ENCODE data around the gene RPS6KA6.

Gene RPS6KA6

DNA sequence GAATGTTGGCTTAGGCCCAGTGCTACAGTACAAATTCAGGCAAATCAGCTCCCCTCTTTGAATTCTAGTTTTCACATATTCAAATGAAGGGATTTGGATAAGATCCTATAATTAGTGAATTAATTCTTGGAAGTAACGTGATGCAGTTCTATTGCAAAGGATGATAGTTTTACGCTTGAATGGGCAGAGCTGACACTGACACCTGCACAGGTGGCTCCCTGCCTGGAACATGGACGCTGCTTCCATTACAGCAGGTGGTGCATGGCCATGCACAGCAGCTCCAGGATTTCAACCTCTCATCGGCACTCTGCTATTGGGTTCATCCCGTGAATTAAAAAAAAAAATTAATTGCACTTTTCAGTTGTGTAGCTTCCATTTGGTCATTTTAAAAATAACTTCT lies 28.4 kb upstream of the RPS6KA6 start:
- DNase-seq (ENCODE audit: low read depth) = no peak
- no peak overlapping the region for H3K4me3 ChIP-seq (ENCODE audit: low read depth, low read length)
- TF ChIP-seq, protein P1, sequence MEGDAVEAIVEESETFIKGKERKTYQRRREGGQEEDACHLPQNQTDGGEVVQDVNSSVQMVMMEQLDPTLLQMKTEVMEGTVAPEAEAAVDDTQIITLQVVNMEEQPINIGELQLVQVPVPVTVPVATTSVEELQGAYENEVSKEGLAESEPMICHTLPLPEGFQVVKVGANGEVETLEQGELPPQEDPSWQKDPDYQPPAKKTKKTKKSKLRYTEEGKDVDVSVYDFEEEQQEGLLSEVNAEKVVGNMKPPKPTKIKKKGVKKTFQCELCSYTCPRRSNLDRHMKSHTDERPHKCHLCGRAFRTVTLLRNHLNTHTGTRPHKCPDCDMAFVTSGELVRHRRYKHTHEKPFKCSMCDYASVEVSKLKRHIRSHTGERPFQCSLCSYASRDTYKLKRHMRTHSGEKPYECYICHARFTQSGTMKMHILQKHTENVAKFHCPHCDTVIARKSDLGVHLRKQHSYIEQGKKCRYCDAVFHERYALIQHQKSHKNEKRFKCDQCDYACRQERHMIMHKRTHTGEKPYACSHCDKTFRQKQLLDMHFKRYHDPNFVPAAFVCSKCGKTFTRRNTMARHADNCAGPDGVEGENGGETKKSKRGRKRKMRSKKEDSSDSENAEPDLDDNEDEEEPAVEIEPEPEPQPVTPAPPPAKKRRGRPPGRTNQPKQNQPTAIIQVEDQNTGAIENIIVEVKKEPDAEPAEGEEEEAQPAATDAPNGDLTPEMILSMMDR (IDR thresholded peaks at IDR 0.05; ENCODE audit: insufficient read depth, low read depth, low read length, missing control alignments) = no peak

DNA sequence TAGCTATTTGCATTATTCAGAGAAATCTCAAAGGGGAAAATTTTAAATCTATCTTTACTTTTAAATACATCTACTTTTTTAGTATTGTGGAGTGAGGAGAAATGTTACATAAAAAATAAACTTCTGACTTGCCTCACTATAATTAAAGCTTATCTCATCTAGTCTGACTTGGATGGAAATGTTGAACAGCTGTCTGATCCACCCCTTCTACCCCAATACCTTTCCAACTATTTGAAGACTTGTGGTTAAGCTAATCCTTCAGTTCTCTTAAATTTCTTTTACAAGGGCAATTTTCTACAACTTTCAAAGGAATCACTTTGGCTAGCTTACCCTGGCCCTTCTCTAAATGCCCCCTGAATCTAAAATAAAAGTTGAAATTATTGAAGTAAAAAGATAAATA lies 17.3 kb upstream of the RPS6KA6 start:
- H3K4me3 ChIP-seq (ENCODE audit: low read depth, low read length) = no peak overlapping the region
- TF ChIP-seq, protein P1 (IDR thresholded peaks at IDR 0.05; ENCODE audit: insufficient read depth, low read depth, low read length, missing control alignments) = no peak
- no peak for DNase-seq (ENCODE audit: low read depth)

DNA sequence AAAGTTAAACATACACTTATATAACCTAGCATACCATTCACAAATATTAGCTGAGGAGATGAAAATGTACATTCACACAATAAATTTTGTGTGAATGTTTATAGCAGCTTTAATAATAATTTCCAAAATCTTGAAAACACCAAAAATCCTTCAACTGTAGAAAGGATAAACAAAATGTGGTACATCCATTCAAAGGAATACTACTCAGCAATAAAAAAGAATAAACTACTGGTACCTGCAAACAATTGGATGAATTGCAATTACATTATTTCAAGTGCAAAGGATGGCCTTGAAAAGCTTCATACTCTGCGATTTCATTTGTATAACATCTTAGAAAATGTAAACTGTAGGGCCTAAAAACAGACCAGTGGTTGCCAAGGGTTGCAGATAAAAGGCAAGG lies 11.7 kb upstream of the RPS6KA6 start:
- H3K4me3 ChIP-seq (ENCODE audit: low read depth, low read length) = no peak overlapping the region
- DNase-seq (ENCODE audit: low read depth) = no peak
- TF ChIP-seq, protein P1 (IDR thresholded peaks at IDR 0.05; ENCODE audit: insufficient read depth, low read depth, low read length, missing control alignments) = no peak

DNA sequence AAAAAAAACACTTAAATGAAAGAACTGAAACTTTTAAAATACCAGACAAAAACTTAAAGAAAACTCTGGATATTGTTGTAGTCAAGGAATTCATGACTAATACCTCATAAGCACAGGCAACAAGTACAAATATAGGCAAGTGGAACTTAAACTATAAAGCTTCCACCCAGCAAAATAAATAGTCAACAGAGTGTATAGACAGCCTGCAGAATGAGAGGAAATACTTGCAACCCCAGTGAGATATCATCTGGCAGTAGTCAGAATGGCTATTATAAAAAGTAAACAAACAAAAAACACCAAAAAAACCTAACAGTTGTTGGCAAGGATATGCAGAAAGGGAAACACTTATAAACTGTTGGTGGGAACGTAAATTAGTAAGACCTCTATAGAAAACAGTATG lies 9.6 kb upstream of the RPS6KA6 start:
- H3K4me3 ChIP-seq (ENCODE audit: low read depth, low read length) = no peak overlapping the region
- DNase-seq (ENCODE audit: low read depth) = no peak
- TF ChIP-seq, protein P1 (IDR thresholded peaks at IDR 0.05; ENCODE audit: insufficient read depth, low read depth, low read length, missing control alignments) = no peak

DNA sequence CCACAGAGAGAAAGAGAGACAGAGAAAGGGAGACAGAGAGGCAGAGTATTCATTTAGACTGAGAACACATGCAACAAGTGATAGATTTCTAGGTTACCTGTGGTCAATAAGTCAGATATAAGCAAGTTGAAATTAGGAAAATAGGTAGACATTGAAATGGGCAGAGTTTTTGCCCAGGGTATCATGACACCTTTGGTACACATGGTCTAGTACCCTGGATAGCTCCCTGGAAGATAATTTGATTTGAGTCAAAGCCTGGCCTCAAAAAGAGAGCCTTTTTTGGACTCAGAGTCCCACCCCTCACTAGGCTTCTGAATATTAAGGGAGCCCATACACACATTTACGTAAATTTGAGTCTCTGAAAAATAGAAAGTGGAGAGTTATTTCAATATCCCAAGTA lies 4.0 kb upstream of the RPS6KA6 start:
- TF ChIP-seq, protein P1 (IDR thresholded peaks at IDR 0.05; ENCODE audit: insufficient read depth, low read depth, low read length, missing control alignments) = no peak
- no peak for DNase-seq (ENCODE audit: low read depth)
- H3K4me3 ChIP-seq (ENCODE audit: low read depth, low read length) = no peak overlapping the region

DNA sequence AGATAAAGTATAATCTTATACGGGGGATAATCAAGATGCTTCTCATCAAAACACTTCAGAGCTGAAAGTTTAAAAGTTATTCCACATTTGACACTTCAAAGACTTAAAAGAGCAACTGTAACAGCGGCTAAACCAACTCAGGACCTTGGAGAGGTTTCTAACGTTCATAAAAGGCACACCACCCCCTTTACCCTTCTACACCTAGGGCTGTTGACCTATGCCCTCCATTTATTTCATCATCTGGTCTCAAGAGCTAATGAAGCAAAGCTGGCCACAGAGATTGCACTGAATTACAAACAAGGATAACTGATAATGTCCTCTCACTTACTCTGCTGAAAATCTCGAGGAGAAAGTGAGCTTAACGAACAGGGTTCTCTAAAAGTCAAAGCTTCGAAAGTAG lies 1.1 kb upstream of the RPS6KA6 start:
- H3K4me3 ChIP-seq (ENCODE audit: low read depth, low read length) = no peak overlapping the region
- DNase-seq (ENCODE audit: low read depth) = no peak
- TF ChIP-seq, protein P1 (IDR thresholded peaks at IDR 0.05; ENCODE audit: insufficient read depth, low read depth, low read length, missing control alignments) = no peak

DNA sequence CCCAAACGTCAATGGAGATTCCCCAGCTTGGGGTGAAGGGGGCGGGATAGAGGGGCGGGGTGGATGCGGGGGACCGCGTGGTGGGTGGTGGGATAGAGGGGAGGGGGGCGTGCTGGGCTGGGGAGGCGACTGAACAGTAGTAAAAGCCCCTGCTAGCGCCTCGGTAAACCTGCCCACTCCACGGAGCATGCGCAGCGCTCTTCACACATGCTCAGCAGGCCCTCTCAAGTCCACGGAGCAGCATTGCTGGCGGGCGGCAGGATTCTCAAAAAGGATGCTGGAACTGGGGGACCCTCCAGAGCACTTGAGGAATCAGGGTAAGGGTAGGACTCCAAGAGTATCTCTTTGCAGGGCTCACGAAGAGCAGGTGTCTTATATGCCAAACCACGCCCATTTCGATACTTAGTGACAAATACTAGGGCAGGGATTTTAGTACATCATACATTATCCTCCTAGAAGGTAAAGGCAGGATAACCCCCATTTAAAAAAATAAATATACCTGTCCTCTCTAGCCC lies 378 bp upstream of the RPS6KA6 start:
- H3K4me3 ChIP-seq (ENCODE audit: low read depth, low read length) = no peak overlapping the region
- TF ChIP-seq, protein P1 (IDR thresholded peaks at IDR 0.05; ENCODE audit: insufficient read depth, low read depth, low read length, missing control alignments) = no peak
- DNase-seq (ENCODE audit: low read depth) = no peak

Data from GM12865 (cell line).